OCI-LY7 (cell line): ENCODE results near the gene IL1RAPL1.

Experiments used
- CTCF ChIP-seq: fragments of 200-600 bp; sonication (generic); conservative IDR thresholded peaks from 2 replicates; pipeline ENCODE4 v1.5.1; 2014; ENCODE audit warnings: mild to moderate bottlenecking, antibody characterized with exemption, low read length, moderate library complexity, mixed read lengths
- EZH2phosphoT487 ChIP-seq: fragments of 200-600 bp; sonication (generic); IDR thresholded peaks from 2 replicates; pipeline ENCODE4 v1.6.1; 2018; ENCODE audit warnings: low read depth, borderline replicate concordance, mild to moderate bottlenecking, mixed run types, antibody characterized with exemption, low read length, moderate library complexity, mixed read lengths

- no peak for TF ChIP-seq CTCF
- TF ChIP-seq EZH2phosphoT487: no peak
Measured at GRCh38 chrX:29422034-29422433, 834.8 kb downstream of the IL1RAPL1 start.
